Fibroblast of skin of left quadriceps (primary cell): ENCODE measurements around the gene PRLHR.

Experiments
- DNase-seq, 2 experiments: peaks; one replicate each; pipeline ENCODE4 v3.0.0-alpha.2; 2013; ENCODE audit warnings: low read depth in 2 of 2

The PRLHR gene

DNA sequence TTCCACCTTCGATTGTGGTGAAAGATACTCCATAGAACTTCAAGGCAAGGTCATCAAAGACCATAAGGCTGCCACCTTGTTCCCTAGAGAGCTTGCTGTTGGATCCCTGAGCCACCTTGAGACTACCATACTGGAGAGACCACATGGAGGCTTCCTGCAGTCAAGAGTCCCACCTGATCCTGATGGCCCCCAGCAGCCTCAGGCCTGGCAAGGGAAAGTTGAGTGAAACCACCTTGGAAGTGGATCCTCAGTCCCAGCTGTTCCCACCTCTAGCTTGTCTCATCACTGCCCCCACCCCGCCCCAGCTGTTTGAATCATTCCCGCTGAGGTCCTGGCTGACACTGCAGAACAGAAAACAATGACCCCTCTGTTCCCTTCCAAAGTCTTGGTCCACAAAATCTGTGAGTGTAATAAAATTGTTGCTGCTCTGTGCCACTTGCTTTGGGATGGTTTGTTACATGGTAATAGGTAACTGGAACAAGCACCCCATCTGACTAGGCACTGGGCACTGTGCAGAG is 32.0 kb downstream of the PRLHR start:
- no peak for DNase-seq

DNA sequence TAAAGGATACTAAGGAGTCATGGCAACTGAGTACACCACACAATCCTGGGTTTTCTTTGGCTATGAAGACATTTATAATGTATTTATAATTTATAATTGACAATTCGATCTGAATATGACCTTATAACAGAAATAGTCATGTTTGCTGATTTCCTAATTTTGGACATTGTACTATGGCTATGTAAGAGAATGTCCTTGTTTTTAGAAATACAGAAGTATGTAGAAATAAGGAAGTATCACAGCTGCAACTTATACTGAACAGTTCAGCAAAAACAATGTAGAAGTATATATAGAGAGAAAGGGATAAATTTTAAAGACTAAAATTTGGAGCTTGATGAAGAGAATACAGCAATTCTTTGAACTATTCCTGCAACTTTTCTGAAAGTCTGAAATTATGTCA is 32.6 kb downstream of the PRLHR start:
- DNase-seq: no peak

DNA sequence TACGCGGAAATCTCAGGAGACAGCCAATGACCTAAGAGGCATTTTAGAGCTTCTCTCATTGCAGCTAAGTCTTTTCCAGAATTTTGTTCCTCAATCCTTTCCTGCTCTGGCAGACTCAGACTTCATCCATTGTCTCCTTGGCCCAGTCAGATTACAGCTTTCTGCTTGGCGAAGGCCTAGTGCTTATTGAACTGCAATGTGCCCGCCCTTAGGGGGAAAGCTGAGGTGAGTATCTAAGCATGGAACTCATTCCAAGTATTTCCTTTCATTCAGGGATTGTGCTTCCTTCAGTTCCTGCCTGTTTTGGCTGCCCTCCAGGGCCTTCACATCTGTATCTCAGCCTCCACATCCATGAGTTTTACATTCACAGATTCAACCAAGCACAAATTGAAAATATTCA is 37.5 kb downstream of the PRLHR start:
- no peak for DNase-seq

DNA sequence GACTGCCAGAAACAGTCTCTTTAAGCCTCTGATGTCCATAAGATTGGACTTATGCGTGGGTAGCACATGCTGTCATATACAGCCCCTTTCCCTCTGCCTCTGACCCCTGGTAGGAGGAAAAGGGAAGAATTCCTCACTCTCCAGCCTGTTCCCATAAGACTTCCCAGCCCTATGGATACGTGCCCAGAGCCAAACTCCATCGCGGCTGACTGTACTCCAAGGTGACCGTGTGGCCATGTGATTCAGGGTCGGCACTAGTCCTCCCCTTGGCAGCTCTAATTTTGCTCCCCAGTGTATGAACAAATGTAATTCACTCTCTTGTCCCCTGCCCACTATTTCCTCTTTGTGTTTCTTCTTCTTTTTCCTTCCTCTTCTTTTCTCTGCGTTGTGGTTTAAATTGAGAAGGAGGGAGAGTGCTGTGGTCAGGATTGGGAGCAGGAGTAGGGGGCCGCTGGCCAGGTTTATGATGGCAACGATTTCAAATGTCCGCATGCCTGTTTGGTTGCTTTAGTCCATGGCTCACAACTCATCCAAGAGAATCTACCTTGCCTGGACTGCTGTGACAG is 43.8 kb downstream of the PRLHR start:
- DNase-seq: no peak

DNA sequence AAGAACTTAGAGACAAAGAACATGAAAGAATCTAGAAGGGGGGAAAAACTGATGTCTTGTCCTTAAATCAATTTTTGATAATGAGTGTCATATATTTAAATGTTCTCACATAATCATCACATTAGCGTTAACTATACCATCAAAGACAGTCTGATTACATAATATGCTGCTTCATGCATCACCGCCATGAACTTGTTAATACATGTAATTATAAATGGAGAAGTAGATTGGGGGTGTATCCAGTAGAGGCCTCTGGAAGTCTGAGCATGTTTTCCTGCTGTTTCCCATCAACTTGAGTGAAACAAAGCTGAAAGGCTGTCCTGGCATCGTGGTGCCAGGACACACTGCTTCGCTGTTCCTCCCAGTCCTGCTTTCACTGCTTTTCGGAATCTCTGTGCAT is 48.2 kb downstream of the PRLHR start:
- DNase-seq: no peak

DNA sequence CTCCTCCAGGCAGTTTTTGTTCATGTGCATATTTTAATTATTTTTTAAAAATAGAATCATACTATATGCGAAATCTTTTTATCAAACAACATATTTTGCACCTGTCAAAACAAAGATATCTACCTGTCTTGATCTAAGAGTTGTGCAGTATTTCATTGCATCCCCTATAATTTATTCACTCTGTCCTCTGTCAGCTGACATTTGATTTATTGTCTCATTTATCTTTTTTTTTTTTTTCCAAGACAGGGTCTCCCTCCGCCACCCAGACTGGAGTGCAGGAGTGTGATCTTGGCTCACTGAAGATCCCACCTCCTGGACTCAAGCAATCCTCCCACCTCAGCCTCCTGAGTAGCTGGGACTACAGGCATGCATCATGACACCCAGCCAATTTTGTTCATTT is 49.0 kb downstream of the PRLHR start:
- DNase-seq: no peak

DNA sequence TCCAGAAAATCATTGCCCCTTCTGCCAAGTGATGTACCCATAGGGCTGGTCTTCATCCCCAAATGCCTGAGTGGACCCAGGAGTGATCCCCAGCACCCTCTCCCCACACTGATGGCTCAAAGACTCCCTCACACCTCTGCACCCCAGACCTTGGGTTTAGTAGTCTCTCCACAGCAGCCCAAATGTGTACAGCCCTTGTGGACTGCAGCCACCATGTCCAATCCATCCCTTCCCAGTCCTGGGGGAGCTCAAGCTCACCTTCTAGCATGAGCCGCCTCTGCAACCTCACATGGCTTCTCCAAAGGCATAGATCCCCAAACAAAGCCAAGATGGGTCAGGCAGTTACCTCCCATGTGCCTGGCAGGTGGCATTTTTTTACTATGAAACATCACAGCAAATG is 50.1 kb downstream of the PRLHR start:
- no peak for DNase-seq

DNA sequence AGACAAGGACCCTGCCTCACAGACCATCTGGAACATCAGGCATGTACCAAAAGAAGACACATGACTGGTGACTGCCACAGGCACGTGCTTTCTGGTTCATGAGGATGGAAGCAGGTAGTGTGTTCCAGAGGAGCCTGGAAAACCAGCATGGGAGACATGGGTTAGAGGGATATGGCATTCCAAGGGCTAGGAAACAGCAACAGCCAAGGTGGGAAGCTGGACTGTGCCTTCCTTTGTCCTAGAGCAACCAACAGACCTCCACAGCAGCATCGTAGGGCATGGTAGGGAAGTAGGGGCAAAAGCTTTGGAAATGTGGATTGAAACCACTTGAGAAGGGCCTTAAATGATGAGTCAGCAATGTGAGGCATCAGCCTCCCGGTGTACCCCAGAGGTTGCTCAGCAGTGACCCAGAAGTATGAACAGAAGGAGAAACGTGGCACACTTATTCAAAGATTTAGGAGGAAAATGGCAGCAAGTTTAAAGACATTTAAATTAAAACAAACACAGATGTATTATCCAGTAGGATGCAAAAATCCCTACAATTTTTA is 51.0 kb downstream of the PRLHR start:
- DNase-seq: no peak

DNA sequence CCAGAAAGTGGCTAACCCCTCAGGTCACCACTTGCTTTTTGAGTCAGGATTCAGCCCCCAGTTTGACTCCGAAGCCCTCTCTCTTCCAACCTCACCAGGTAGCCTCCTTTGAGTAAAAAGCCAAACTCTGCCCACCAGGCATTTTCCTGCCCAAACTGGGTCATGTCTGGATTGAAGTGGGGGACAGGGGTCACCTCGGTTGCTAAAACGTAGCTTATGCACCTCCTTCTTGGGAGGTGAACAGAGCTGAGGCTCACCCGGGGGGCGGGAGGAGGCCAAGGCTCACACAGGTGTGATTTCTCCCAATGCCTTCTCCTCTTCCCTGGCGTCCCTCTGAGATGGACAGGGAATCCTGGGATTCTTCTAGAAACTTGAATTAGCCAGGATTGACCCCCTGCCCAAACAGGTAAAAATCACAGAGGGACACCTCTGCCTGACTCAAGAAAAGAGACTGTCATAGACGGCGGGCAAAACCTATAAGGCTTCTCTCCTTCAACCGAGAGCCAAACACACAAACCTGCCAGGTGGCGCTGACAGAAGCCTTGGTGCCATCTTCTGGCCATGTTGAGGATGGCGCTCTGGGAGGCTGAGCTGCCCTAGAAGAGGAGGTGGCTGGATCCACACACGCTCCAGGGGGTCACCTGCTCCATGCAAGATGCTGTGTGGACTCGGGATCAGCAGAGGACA is 51.6 kb downstream of the PRLHR start:
- no peak for DNase-seq

DNA sequence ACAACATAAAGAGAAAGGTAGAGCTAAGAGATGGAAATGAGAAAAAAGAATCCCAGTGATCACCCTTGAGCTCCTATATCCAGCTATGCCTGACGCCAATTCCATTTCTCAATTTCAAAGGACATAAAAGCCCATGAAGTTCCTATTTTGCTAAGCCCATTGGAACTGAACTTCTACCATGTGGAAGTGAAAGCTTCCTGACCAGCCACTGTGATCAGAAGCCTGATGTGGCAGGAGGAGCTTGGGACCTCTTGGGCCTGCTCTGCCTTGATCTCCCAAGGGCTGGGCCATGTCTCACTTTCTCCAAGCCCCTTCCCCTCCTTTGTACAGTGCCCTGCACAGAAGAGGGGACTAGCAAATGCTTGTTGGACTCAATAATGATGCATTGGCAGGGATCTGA is 52.7 kb downstream of the PRLHR start:
- no peak for DNase-seq

DNA sequence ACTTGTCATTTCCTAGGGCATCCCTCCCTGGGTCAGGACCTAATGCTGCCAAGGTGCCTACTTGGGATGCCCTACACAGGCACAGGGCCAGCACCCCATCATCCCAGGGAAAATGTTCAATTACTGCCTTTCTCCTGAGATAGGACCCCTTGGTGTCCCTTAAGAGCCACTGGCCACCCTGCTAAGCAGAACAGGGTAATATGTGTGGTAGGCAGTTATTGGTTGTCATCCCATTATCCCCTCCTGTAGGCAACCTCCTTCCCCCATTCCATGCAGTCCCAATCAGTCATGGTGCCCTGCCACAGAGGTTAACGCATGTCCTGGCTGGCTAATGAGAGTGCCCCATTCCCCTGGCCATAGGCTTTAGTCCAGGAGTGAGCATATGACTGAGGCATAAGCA is 53.2 kb downstream of the PRLHR start:
- DNase-seq: no peak

DNA sequence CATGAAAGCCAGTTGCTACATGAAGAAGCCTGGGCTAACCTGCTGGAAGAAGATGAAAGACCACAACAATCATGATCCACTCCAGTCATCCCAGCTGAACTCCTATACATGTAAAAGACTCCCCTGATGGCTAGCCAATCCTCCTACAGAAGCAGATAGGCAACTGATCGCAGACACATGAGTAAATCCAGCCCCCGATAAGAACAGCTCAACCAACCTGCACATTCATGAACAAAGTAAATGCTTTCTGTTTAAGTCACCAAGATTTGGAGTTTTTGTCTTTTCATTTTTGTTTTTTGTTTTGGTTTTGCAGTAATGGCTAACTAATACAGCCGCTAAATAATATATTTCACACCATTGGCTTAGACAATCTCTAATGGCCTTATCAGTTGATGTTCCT is 53.7 kb downstream of the PRLHR start:
- DNase-seq: no peak
